HG02610 (cell line): ENCODE data around the gene MKLN1.
"Not testable (repeated sequence)": the region's sequence is repeated elsewhere in the genome, so short reads cannot be mapped to it uniquely, and the experiment has no call there.

ENCODE experiments used
- ATAC-seq: cut with Tn5 transposase; IDR thresholded peaks from one replicate; pipeline ENCODE4 v1.9.1; 2021; ENCODE audit warnings: mild to moderate bottlenecking, moderate library complexity; ENCODE audit not compliant: unreplicated experiment

MKLN1 gene

GRCh38 chr7:131307627-131308026, 20.0 kb upstream of the MKLN1 start:
- no peak for ATAC-seq

GRCh38 chr7:131312838-131313237, 14.8 kb upstream of the MKLN1 start:
- no peak for ATAC-seq

- ATAC-seq, result no peak
Measured at GRCh38 chr7:131320603-131321002, 7.1 kb upstream of the MKLN1 start.

DNA sequence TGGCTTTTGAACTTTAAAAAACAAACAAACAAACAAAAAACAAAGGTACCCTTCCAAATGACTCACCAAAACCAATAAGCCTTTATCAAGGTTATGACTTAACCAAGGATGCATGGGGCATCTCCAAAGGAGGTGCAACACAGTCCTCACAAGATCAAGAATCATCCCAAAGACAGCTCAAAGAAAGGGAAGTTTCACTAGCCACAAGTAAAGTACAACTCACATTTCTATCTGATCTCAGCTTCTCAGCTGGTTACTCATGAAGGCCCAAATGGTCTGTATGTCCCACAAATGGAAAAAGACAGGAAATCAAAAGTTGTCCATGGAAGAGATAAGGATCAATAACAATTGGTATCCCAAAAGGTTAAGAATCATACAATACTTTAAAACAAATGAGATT, 6.0 kb upstream of the MKLN1 start:
- ATAC-seq, result no peak

DNA sequence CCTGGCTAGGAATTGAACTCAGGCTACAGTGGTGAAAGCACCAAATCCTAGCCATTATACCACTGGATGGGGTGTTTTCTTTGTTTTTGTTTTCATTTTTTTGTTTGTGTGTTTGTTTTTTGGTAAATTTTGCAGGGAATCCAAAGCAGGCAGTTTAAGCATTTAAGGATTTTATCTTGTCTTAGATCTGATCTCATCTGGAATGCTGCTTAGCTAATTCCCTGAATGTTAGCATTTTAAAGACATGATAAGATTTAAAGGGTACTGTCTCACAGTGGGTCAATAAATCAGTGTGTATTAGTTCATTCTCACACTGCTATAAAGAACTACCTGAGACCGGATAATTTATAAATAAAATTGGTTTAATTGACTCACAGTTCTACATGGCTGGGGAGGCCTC, 5.6 kb upstream of the MKLN1 start:
- ATAC-seq, result no peak

DNA sequence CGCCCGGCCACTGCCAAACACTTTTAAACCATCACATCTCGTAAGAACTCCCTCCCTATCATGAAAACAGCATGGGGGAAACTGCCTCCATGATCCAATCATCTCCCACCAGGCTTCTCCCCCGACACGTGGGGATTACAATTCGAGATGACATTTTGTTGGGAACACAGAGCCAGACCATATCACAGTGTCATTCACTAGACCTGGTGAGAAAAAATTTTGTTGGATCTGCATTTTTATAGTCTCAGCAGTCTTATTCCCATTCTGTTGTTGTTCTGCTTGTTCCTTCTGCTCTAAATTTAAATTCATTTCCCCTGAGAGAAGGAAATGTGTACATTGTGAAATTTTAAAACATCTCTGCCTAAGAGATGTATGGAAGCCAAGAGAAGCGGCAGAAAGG, 4.8 kb upstream of the MKLN1 start:
- ATAC-seq, result no peak

DNA sequence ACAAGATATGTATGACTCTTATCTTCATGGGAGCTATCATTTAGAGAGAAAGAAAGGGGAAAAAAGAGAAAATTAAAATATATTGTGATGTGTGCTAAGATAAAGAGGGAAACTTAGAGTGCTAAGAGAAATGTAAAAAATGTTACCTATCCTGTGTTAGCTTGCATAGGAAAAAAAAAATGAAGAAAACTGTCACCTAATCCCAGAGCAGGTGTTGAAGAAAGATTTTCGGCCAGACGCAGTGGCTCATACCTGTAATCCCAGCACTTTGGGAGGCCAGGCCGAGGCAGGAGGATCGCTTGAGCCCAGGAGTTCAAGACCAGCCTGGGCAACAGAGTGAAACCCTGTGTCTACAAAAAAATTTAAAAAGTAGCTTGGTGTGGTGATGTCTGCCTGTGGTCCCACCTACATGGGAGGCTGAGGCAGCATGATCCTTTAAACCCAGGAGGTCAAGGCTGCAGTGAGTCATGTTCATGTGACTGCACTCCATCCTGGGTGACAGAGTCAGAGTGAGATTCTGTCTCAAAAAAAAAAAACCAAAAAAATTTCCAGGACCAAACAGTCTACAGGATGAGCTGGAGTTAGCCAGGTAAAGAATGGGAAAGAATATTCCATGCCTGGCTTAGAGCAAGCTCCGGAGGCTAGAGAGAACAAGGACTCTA, 2.4 kb upstream of the MKLN1 start:
- no peak for ATAC-seq

GRCh38 chr7:131326576-131326975, 1.1 kb upstream of the MKLN1 start:
- ATAC-seq, result no peak

DNA sequence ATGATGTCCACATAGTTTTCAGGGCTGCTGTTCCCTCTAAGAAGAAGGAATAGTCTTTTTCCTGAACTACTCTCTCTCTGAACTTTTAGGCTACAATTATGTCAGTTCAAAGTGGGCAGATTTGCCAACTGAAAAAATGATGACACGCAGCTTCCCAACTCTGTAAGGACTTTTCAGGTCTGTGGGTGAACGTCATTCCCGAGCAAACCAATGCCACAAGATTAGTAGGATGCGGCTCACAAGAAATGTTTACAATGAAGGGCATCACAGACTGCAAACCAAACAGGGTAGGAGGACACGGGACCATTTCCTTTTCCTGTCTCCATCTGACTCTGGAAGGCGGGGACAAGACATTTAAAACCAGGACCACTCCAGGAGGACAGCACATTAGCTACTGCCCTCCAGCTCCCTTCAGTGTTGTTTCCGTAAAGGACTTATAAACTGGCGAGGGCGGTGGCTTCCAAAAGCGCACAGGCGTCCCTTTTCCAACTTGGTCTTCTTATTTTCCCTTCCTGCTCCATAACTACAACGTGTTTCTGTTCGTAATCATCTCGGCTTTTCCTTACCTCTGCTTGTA, 539 bp upstream of the MKLN1 start:
- peak; percentile 18 for ATAC-seq

GRCh38 chr7:131328377-131329175, 900 bp downstream of the MKLN1 start:
- ATAC-seq, result no peak

GRCh38 chr7:131329176-131329570, 1.5 kb downstream of the MKLN1 start:
- ATAC-seq, result no peak

DNA sequence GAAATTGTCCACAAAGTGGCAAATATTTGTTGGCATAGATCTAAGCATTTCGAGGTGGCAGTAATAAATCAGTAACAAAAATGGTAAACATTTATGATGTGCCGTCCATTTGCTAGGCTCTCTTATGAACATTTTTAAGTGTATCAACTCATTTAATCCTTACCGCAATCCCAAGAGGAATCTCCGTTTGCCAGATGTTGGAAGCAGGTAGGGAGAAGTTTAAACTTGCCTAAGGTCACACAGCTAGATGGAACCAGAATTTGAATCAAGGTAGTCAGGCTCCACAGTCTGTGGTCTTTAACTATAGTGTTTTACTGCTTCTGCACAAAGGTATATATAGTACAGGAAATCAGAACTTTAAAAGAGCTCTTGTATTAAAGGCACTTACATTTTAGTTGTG, 2.6 kb downstream of the MKLN1 start:
- ATAC-seq, result no peak

DNA sequence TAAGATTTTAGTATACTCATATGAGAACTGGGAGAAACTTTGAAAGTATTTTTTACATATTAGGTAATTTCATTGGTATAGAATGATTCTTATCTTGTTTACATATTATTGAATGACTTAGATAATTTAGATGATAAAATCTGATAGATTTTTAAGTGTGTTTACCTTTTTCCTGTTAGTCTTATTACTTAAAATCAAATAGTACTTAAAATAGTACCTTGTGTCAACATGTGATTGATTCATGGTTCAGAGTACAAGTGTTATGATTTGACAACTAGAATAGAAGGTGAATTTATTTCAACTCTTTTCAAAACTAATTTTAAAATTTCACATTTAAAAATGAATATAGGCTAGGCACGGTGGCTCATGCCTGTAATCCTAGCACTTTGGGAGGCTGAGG, 4.1 kb downstream of the MKLN1 start:
- no peak for ATAC-seq

GRCh38 chr7:131332729-131333128, 5.1 kb downstream of the MKLN1 start:
- ATAC-seq, result not testable (repeated sequence)

DNA sequence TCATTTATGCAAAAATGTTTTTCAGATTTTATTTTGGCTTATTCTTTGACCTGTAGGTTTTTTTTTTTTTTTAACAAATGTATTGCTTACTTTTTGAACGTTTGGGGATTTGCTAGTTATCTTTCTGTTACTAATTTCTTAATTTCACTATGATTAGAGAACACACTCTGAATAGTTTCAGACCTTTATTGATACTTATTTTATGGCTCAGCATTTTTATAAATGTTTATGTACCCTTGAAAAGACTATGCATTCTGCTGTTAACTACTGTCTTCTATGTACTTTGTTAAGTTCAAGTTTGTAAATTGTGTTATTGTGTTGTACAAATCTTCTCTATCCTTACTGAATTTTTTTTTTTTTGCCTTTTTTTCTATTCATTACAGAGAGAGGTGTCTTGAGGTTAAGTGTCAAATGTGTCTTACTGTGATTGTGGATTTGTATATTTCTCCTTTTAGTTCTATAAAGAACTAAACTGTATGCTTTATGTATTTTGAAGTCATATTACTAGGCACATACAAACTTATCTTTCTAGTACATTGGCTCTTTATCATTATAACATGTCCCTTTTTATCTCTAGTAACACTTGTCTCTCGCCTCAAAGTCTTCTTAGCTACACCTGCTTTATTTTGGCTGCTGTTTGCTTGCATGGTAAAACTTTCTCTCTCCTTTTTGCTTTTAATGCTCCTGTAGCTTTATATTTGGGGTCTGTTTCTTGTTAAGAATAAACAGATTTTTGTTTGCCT, 8.1 kb downstream of the MKLN1 start:
- ATAC-seq, result no peak

DNA sequence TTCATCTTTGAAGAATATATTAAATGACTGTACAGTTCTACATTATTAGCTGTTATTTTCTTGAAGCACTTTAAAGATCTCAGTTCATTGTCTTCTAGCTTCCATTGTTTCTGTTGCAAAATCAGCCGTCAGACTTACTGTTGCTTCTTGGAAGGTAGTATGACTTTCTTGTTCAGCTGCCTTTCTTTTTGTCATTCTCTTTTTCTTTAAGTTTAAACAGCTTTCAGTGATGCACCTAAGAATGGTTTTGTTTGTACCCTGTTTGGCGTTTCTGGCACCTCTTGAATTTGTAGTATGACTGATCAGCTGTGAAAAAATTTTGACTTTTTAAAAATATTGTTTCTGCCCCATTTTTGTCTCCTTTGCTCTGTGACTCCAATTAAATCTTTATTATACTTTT, 9.3 kb downstream of the MKLN1 start:
- ATAC-seq, result no peak

DNA sequence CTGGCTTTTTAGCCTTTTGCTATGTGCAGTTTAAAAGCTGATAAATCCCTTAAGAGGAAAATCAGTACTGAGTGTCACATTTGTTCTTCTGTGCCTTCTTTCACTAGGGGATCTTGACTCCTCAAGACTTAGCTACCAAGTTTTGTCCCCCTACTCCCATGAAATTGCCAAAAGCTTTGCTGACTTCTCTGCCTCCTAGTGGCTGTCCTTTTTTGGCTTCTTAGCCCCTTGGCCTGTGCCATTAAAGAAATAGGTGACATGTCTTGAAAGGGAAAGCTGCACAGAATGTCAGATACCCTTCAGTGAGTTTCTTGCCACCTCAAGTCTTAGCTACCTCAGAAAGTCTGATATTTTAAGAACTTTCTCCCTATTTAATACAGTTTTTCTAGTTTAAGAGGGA, 10.5 kb downstream of the MKLN1 start:
- ATAC-seq, result no peak

- ATAC-seq, result no peak
Measured at GRCh38 chr7:131338691-131339390, 11.2 kb downstream of the MKLN1 start.

- ATAC-seq, result no peak
Measured at GRCh38 chr7:131341690-131342089, 14.0 kb downstream of the MKLN1 start.

DNA sequence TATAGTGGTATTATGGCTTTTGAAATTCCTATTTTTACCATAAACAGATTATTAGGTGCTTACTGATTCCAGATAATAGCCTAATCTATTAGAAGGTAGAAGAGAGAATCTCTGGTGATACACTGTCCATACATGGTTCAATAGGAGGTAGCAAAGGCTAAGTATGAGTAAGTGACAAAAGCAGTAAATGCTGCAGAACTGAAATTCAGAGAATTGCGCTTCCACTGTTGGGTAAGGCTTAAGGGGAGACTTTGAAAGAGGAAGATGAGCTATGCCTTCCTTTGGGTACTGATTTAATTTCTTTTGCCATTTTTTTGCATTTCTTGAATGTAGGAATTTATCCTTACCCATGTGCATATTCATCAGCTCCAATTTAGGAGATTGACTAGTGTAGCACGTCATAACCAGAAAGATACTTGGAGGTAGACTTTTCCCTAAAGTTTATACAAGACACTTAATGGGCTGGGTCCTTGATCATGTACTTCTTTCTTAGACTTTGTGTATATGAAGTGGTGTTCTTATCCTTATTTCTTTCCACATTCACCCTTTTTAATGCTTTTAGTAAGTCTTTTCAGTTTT, 15.3 kb downstream of the MKLN1 start:
- ATAC-seq, result no peak
